ENCODE data around the gene TMEM141.
"Not testable (repeated sequence)": the region's sequence is repeated elsewhere in the genome, so short reads cannot be mapped to it uniquely, and the experiment has no call there.

The TMEM141 gene

DNA sequence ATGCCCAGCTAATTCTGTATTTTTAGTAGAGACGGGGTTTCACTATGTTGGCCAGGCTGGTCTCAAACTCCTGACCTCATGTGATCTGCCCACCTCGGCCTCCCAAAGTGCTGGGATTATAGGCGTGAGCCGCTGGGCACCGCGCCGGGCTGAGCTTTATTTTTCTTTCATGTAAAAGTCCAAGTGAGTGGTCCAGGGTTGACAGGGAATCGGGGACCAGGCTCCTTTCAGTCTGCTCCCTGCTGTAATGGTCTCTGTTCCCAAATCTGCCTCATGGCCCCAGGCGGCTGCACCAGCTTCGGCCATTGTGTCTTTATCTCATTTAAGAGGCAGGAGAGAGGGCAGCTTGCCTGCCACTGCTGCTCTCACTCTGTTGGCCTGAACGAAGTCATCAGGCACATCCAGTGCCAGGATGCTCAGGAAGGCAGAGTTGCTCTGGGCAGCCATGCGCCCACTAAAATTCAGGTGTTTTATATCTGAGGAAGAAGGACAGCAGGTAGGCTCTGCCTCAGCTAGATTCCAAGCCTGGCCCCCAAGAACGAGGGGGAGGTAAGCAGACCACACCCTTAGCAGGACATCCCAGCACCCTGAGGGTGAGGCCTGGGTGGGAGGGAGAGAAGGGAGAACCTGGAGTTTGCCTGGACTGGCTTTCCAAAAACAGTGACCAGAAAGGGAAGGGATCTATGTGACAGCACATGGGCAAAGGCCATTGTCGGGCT is 3.3 kb downstream of the TMEM141 start:
- DNase-seq (ENCODE audit: low read depth in 3 of 3): no peak

GRCh38 chr9:136795000-136795348 is 3.8 kb downstream of the TMEM141 start:
- DNase-seq (ENCODE audit: low read depth in 3 of 3): no peak

DNA sequence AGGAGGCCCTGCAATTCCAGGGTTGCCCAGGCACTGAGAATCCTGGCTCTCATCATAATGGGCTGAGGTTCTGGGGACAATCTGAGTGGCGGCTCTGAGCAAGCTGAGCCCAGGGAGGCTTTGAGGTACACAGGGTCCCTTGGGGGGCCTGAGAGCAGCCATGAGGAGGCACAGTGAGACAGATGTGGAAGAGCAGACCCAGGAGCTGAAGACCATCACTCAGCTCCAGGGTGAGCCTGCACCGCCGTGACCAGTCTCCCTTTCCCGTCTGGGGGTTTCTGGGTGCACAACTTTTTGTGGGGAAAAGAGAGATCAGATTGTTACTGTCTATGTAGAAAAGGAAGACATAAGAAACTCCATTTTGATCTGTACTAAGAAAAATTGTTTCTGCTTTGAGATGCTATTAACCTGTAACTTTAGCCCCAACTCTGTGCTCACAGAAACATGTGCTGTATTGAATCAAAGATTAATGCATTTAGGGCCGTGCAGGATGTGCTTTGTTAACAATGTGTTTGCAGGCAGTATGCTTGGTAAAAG is 5.2 kb downstream of the TMEM141 start, which contains the start of gene CCDC183:
TSS of gene CCDC183 (plus strand) at position 101 of the 537 bp plus-strand sequence. CDS start at position 161, 60 bp downstream.
- no peak for DNase-seq (ENCODE audit: low read depth in 3 of 3)

DNA sequence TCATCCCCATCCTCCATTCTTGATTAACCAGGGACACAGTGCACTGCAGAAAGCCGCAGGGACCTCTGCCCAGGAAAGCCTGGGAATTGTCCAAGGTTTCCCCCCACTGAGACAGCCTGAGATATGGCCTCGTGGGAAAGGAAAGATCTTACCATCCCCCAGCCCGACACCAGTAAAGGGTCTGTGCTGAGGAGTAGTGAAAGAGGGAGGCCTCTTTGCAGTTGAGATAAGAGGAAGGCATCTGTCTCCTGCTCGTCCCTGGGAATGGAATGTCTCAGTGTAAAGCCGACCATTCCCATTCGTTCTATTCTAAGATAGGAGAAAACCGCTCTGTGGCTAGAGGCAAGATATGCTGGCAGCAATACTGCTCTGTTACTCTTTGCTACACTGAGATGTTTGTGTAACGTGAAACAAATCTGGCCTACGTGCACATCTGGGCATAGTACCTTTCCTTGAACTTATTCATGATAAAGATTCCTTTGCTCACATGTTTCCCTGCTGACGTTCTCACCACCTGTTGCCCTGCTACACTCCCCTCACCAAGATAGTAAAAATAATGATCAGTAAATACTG is 5.7 kb downstream of the TMEM141 start:
- not testable (repeated sequence) for DNase-seq (ENCODE audit: low read depth in 3 of 3)

DNA sequence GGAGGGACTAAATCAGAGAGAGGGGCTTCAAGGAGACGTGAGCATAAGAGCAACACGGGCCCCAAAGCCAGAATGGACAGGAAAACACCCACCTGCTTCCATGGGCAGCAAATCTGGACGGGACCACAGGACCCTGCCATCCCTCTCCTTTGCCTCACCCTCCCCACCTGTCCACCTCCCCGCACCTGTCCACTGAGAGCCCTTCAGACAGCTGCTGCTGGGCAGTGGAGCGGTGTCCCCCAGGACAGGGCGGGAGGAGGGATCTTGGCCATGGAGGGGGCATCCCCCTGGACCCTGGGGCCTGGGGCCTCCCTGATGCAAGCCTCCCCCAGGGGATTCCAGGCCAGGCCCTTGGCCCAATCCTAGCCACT is 7.5 kb downstream of the TMEM141 start:
- DNase-seq (ENCODE audit: low read depth in 3 of 3): no peak

DNA sequence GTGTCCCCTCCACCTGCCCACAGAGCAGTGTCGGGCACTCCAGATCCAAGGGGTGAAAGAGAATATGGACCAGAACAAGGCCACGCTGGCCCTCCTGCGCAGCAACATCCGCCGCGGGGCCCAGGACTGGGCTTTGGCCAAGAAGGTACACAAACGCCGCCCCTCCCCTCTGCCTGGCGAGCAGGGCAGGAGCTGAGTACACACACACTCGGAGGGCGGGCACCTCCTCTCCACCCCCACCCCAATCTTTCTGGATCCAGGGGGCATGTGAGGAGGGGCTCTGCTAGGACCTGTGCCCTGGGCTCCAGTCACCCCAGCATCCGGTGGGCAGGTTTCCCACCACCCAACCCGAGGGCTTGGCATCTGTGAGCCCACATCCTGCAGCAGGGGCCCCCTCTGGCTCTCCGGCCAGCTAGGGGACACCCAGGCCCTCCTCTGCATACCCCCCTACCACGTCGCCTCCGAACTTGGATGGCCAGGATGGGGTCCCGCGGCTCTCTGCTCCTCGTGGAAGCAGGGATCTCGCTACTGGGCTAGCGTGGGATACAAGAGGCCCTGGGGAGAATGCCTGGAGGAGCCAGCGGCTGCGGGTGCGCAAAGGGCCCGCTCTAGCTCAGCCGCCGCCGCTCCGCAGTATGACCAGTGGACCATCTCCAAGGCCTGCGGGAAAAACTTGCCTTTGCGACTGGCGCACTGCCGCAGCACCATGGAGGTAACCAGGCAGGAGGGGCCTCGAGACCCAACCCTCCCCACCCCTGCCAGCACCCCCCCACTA is 8.1 kb downstream of the TMEM141 start:
- no peak for DNase-seq (ENCODE audit: low read depth in 3 of 3)

DNA sequence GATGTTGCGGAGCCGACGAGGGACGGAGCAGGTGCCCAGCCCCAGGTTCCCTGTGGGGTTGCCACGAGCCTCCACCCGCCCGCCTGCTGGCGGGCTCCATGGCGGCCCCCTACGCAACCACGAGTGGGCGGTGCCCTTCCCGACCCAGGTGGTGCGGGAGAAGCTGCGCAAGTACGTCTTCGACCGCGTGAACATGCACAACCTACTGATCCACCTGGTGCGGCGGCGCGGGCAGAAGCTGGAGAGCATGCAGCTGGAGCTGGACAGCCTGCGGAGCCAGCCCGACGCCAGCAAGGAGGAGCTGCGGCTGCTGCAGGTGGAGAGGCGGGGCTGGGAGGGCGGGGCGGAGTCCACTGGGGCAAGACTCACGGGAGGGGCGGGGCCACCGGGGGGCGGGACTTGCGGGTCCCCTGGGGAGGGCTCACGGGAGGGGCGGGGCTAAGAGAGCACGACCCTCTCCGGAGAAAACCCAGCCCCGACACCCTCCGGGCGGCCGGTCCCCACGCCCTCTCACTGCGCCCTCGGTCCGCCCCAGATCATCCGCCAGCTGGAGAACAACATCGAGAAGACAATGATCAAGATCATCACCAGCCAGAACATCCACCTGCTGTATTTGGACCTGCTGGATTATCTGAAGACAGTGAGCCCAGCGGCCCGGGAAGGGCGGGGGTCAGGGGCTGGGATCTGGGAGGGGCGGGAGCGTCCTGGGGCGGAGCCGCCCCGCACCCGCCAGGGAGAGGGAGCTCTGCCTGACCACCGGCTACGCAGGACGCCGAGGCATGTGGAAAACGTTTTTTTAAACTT is 8.9 kb downstream of the TMEM141 start:
- peak; percentile 83 to 84 (median 83) for DNase-seq (ENCODE audit: low read depth in 3 of 3)

- no peak for DNase-seq (ENCODE audit: low read depth in 3 of 3)
These were observed 11.2 kb downstream of the TMEM141 start for GRCh38 chr9:136802321-136802720.

GRCh38 chr9:136803009-136803550 is 11.9 kb downstream of the TMEM141 start:
- DNase-seq (ENCODE audit: low read depth in 3 of 3): not testable (repeated sequence)

GRCh38 chr9:136803551-136804508 is 12.7 kb downstream of the TMEM141 start:
- no peak for DNase-seq (ENCODE audit: low read depth in 3 of 3)

- no peak for DNase-seq (ENCODE audit: low read depth in 3 of 3)
These were observed 13.5 kb downstream of the TMEM141 start for GRCh38 chr9:136804509-136805206.

- DNase-seq (ENCODE audit: low read depth in 3 of 3): no peak
These were observed 14.1 kb downstream of the TMEM141 start for GRCh38 chr9:136805207-136805740.

DNA sequence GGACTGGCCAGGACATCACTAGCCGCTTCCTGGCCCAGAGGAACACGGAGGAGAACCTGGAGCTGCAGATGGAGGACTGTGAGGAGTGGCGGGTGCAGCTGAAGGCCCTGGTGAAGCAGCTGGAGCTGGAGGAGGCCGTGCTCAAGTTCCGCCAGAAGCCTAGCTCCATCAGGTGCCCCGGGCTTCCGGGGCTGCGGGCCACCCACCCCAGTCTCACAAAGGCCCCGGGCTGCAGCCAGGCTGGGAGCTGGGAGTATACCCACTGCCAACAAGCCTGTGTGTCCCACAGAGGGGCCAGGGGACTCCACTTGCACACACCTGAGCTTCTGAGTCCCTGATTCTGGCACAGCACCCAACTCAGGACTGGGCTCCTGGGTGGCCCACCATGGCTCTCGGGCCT is 14.9 kb downstream of the TMEM141 start:
- DNase-seq (ENCODE audit: low read depth in 3 of 3): no peak

- no peak for DNase-seq (ENCODE audit: low read depth in 3 of 3)
These were observed 15.6 kb downstream of the TMEM141 start for GRCh38 chr9:136806631-136807201.

GRCh38 chr9:136807281-136808074 is 16.3 kb downstream of the TMEM141 start, which contains the start of gene RABL6:
Gene RABL6, plus strand, starts transcription at chr9:136807948. Its CDS starts 249 bp downstream, at chr9:136808197.
- peak; percentile 66 to 77 (median 70) for DNase-seq (ENCODE audit: low read depth in 3 of 3)

DNA sequence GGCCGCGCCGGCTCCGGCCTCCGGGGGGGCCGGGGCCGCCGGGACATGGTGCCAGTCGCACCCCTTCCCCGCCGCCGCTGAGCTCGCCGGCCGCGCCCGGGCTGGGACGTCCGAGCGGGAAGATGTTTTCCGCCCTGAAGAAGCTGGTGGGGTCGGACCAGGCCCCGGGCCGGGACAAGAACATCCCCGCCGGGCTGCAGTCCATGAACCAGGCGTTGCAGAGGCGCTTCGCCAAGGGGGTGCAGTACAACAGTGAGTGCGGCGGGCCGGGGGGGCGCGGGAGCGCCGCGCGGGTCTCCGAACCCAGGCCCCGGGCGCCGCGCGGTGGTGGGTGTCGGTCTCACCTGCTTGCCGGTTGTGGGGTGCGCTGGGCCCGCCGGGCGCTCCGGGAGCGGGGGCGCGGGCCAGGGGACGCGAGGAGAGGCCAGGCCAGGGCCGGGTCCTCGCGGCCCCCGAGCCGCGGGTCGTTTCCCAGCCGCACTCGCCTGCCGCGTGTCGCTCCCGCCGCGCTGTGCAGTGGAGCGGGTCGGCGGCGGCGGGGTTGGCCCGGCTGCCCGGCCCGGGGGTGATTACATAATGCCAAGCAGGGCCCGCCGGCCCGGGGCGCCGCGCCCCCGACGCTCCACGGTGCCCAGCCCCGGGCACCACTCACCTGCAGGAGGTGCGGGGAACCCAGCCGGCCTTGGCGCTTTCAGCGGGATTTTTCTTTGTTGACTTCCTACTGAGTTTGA is 17.1 kb downstream of the TMEM141 start:
- DNase-seq (ENCODE audit: low read depth in 3 of 3): peak in 2 of 3 experiments; percentile 28 to 42

GRCh38 chr9:136808806-136809158 is 17.6 kb downstream of the TMEM141 start:
- no peak for DNase-seq (ENCODE audit: low read depth in 3 of 3)
